PC-3 (cell line): ENCODE results near the gene WNK2. TPM values are rescaled to one million over a fixed set of nuclear protein-coding genes. Genes with fewer than 3 reads are reported as not detected.

Experiments used
- ATAC-seq: fragments of 200-7000 bp; cut with Tn5 transposase; 2 replicates; pipeline ENCODE4 v1.9.1; 2020; ENCODE audit warnings: mild to moderate bottlenecking, moderate library complexity
- BruUV-seq: library from RNA; stranded (reverse); fragments of 400-500 nt; replicated peaks from 2 replicates; lab custom pipeline; 2021; lab: Mats Ljungman, UMichigan
- CTCF ChIA-PET: fragments of 300-600 bp; sonication (Branson Sonifier 250); formaldehyde crosslinking; loops from one replicate; lab custom pipeline; 2022; ENCODE audit warnings: antibody characterized with exemption; lab: Charles Lee
- POLR2A ChIA-PET: fragments of 300-600 bp; sonication (Branson Sonifier 250); formaldehyde crosslinking; loops from one replicate; lab custom pipeline; 2022; ENCODE audit warnings: antibody characterized with exemption; ENCODE audit not compliant: unreplicated experiment; lab: Charles Lee
- DNase-seq: peaks from one replicate; pipeline ENCODE4 v3.0.0-alpha.2; 2015
- H2AFZ ChIP-seq: fragments of 300-600 bp; sonication (generic); 2 replicates; pipeline ENCODE4 v1.6.0; 2016; ENCODE audit warnings: antibody characterized with exemption, low read length
- H3F3A ChIP-seq: fragments of 300-600 bp; sonication (generic); one replicate; pipeline ENCODE4 v1.6.0; 2017; ENCODE audit warnings: antibody characterized with exemption, low read length, control low read depth, mild to moderate bottlenecking; ENCODE audit not compliant: unreplicated experiment
- H3K27ac ChIP-seq: fragments of 300-600 bp; sonication (generic); 2 replicates; pipeline ENCODE4 v1.5.1; 2016; ENCODE audit warnings: mild to moderate bottlenecking, low read length
- H3K27me3 ChIP-seq: fragments of 300-600 bp; sonication (generic); 2 replicates; pipeline ENCODE4 v1.6.1; 2016; ENCODE audit warnings: low read length, mixed read lengths
- H3K36me3 ChIP-seq: fragments of 300-600 bp; sonication (generic); 2 replicates; pipeline ENCODE4 v1.6.1; 2016; ENCODE audit warnings: low read depth, mixed run types, low read length, mixed read lengths
- H3K4me1 ChIP-seq: fragments of 300-600 bp; sonication (generic); 2 replicates; pipeline ENCODE4 v1.5.1; 2016; ENCODE audit warnings: low read length; ENCODE audit not compliant: insufficient read depth
- H3K4me2 ChIP-seq: fragments of 300-600 bp; sonication (generic); 2 replicates; pipeline ENCODE4 v1.6.0; 2016; ENCODE audit warnings: low read length
- H3K4me3 ChIP-seq: fragments of 300-600 bp; sonication (generic); 2 replicates; pipeline ENCODE4 v1.5.1; 2016; ENCODE audit warnings: mild to moderate bottlenecking, low read length, mixed read lengths
- H3K79me2 ChIP-seq: fragments of 300-600 bp; sonication (generic); 2 replicates; pipeline ENCODE4 v1.6.1; 2017; ENCODE audit warnings: low read length, mixed read lengths
- H3K9ac ChIP-seq: fragments of 300-600 bp; sonication (generic); 2 replicates; pipeline ENCODE4 v1.6.0; 2016; ENCODE audit warnings: mild to moderate bottlenecking, low read length
- H3K9me2 ChIP-seq: fragments of 300-600 bp; sonication (generic); replicated peaks from 2 replicates; pipeline ENCODE4 v1.6.1; 2016; ENCODE audit warnings: mixed run types, low read length, mixed read lengths
- H3K9me3 ChIP-seq: fragments of 300-600 bp; sonication (generic); 2 replicates; pipeline ENCODE4 v1.6.1; 2016; ENCODE audit warnings: low read length, mixed read lengths
- H4K20me1 ChIP-seq: fragments of 300-600 bp; sonication (generic); 2 replicates; pipeline ENCODE4 v1.6.1; 2016; ENCODE audit warnings: low read length, mixed read lengths
- EZH2 ChIP-seq: fragments of 300-600 bp; sonication (generic); IDR thresholded peaks from one replicate; pipeline ENCODE4 v1.6.1; 2017; ENCODE audit warnings: antibody characterized with exemption, mild to moderate bottlenecking, low read length; ENCODE audit not compliant: unreplicated experiment
- EZH2phosphoT487 ChIP-seq: fragments of 300-600 bp; sonication (generic); IDR thresholded peaks from 2 replicates; pipeline ENCODE4 v1.6.1; 2018; ENCODE audit warnings: mild to moderate bottlenecking, antibody characterized with exemption, low read length, borderline replicate concordance
- intact Hi-C: fragments of 100-400 bp; cut with micrococcal nuclease; formaldehyde crosslinking; loops from 2 replicates; pipeline ENCODE4 v1.9.0; 2023
- total RNA-seq: library from RNA; depleted of rRNA; stranded (reverse); fragments of >200 nt; gene quantifications from 2 replicates; pipeline ENCODE4 v1.2.3, GENCODE V29; 2014
- TF ChIP-seq, protein P1 (sequence below): fragments of 300-600 bp; sonication (generic); conservative IDR thresholded peaks from 2 replicates; pipeline ENCODE4 v1.5.1; 2017; ENCODE audit warnings: antibody characterized with exemption, low read depth, mild to moderate bottlenecking, low read length

The WNK2 gene
- total RNA-seq, 1 experiment from 2014 or later, result 11.7 TPM

- DNase-seq (no peak), ATAC-seq (no peak)
- no peaks in the 10 kb centered on the region for H3K9me2 ChIP-seq
- ChIA-PET POLR2A (no interaction called here), CTCF (no interaction called here)
- no peaks in the 10 kb centered on the region for H3F3A ChIP-seq
- H3K9ac ChIP-seq, result no peak overlapping the region
- H3K4me3 ChIP-seq, result no peak overlapping the region
- H3K4me1 ChIP-seq, result peaks cover 10% of the 10 kb centered on the region
- intact Hi-C loops, result no loop called here
- H3K79me2 ChIP-seq, result no peaks in the 10 kb centered on the region
- TF ChIP-seq, protein P1, sequence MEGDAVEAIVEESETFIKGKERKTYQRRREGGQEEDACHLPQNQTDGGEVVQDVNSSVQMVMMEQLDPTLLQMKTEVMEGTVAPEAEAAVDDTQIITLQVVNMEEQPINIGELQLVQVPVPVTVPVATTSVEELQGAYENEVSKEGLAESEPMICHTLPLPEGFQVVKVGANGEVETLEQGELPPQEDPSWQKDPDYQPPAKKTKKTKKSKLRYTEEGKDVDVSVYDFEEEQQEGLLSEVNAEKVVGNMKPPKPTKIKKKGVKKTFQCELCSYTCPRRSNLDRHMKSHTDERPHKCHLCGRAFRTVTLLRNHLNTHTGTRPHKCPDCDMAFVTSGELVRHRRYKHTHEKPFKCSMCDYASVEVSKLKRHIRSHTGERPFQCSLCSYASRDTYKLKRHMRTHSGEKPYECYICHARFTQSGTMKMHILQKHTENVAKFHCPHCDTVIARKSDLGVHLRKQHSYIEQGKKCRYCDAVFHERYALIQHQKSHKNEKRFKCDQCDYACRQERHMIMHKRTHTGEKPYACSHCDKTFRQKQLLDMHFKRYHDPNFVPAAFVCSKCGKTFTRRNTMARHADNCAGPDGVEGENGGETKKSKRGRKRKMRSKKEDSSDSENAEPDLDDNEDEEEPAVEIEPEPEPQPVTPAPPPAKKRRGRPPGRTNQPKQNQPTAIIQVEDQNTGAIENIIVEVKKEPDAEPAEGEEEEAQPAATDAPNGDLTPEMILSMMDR, result no peak
- H3K36me3 ChIP-seq, result no peaks in the 10 kb centered on the region
- no peaks in the 10 kb centered on the region for H3K9me3 ChIP-seq
- H2AFZ ChIP-seq, result no peak overlapping the region
- no TSS peak for BruUV-seq
- no peaks in the 10 kb centered on the region for H4K20me1 ChIP-seq
- H3K4me2 ChIP-seq, result no peak overlapping the region
- H3K27ac ChIP-seq, result no peak overlapping the region
- H3K27me3 ChIP-seq, result no peaks in the 10 kb centered on the region
Measured at GRCh38 chr9:93255994-93256877, 72.3 kb downstream of the WNK2 start.

GRCh38 chr9:93256878-93257807 is 73.2 kb downstream of the WNK2 start:
- Histone ChIP-seq H4K20me1 (no peaks in the 10 kb centered on the region), H3K27ac (no peak overlapping the region), H3F3A (no peaks in the 10 kb centered on the region), H3K4me3 (no peak overlapping the region), H3K27me3 (no peaks in the 10 kb centered on the region), H3K36me3 (no peaks in the 10 kb centered on the region), H3K4me2 (no peak overlapping the region), H3K9me3 (no peaks in the 10 kb centered on the region), H3K79me2 (no peaks in the 10 kb centered on the region), H3K4me1 (peaks cover 10% of the 10 kb centered on the region), H3K9me2 (no peaks in the 10 kb centered on the region), H3K9ac (no peak overlapping the region), H2AFZ (no peak overlapping the region)
- intact Hi-C loops, result no loop called here
- ChIA-PET CTCF (no interaction called here), POLR2A (no interaction called here)
- TF ChIP-seq EZH2 (no peak), EZH2phosphoT487 (no peak)
- TF ChIP-seq, protein P1, result no peak
- ATAC-seq (no peak), DNase-seq (peak; percentile 3)
- BruUV-seq, result no TSS peak
